ENCODE results near the gene DLGAP4.
"Not testable (repeated sequence)": the region's sequence is repeated elsewhere in the genome, so short reads cannot be mapped to it uniquely, and the experiment has no call there.

The DLGAP4 gene

DNA sequence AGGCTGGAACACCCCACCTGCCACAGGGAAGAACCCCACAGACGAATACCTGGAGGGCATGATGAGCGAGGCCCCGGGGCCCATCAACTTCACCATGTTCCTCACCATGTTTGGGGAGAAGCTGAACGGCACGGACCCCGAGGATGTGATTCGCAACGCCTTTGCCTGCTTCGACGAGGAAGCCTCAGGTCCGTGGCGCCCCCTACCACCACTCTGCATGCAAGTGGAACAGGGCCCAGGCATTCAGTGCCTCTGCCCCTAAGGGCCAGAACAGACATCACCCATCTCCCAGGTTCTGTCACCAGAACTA lies 241.8 kb downstream of the DLGAP4 start:
- no peak for DNase-seq

DNA sequence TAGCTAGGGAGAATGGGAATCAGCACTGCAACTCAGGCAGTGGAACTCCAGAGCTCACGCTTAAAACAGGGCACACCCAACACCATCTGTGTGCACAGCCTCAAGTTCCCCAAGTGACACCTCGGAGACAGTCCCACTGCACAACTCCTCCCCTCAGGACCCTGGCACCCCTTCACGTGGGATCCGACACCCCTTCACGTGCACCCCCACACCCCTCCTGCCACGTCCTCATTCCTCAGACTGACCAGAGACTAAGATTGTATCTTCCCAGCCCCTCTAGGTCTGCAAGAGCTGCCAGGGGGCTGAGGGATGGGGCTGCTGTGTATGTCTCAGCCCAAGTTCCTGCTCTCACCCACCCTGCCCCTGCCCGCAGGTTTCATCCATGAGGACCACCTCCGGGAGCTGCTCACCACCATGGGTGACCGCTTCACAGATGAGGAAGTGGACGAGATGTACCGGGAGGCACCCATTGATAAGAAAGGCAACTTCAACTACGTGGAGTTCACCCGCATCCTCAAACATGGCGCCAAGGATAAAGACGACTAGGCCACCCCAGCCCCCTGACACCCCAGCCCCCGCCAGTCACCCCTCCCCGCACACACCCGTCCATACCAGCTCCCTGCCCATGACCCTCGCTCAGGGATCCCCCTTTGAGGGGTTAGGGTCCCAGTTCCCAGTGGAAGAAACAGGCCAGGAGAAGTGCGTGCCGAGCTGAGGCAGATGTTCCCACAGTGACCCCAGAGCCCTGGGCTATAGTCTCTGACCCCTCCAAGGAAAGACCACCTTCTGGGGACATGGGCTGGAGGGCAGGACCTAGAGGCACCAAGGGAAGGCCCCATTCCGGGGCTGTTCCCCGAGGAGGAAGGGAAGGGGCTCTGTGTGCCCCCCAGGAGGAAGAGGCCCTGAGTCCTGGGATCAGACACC lies 242.8 kb downstream of the DLGAP4 start:
- no peak for DNase-seq

- no peak for DNase-seq
These were observed 243.4 kb downstream of the DLGAP4 start for GRCh38 chr20:36549628-36549941.

- no peak for DNase-seq
These were observed 244.0 kb downstream of the DLGAP4 start for GRCh38 chr20:36549942-36550789.

DNA sequence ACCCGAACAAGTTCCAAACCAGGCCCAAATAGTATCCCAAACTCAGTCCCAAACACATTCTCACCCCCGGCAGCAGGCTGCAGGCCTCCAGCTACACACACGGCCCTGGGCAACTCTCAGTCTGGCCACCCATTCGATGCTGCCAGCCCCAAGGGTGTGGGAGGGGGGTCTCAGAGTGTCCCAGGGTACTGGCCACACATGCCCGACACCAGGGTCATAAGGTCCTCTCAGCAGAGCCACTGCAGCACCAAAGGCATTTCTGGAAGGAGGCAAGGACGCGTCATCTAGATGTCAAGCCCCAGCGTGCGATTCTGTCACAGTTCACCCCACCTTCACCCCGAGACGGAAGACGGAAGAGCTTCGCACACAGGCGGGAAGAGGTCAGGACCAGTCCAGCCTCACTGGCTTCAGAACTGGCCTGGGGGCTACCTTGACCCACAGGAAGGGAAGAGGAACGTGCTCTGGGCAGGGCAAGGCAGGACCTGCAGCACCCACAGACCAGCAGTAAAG lies 244.7 kb downstream of the DLGAP4 start:
- no peak for DNase-seq

GRCh38 chr20:36555248-36555647 lies 249.1 kb downstream of the DLGAP4 start:
- DNase-seq: no peak

- DNase-seq: no peak
These were observed 256.6 kb downstream of the DLGAP4 start for GRCh38 chr20:36562724-36563123.

DNA sequence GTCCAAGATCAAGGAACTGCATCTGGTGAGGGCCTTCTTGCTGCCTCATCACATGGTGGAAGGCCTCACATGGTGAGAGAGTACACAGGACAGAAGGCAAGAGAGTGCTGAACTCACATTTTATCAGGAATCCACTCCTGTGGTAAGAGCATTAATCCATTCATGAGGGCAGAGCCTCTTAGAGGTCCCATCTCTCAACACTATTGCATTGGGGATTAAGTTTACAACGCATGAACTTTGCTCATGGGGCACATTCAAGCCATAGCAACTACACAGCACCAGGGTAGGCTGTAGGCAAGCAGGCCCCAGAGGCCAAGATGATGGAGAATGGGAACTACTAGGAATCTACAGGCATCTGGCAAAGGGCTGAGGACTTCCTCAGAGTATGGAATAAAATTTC lies 257.2 kb downstream of the DLGAP4 start:
- DNase-seq: no peak

GRCh38 chr20:36564078-36564725 lies 258.1 kb downstream of the DLGAP4 start:
- DNase-seq: not testable (repeated sequence)

- not testable (repeated sequence) for DNase-seq
These were observed 258.6 kb downstream of the DLGAP4 start for GRCh38 chr20:36564726-36565121.

DNA sequence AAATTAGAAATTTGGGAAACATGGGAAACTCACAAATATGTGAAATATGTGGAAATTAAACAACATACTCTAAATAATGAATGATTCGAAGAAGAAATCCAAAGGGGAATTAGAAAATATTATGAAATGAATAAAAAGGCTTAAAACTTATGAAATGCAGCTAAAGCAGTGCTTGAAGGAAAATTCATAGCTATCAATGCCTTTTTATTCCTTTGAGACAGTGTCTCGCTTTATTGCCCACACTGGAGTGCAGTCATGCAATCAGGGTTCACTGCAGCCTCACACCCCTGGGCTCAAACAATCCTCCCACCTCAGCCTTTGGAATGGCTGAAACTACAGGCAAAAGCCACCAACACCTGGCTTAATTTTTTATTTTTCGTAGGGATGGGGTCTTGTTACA lies 259.4 kb downstream of the DLGAP4 start:
- no peak for DNase-seq

DNA sequence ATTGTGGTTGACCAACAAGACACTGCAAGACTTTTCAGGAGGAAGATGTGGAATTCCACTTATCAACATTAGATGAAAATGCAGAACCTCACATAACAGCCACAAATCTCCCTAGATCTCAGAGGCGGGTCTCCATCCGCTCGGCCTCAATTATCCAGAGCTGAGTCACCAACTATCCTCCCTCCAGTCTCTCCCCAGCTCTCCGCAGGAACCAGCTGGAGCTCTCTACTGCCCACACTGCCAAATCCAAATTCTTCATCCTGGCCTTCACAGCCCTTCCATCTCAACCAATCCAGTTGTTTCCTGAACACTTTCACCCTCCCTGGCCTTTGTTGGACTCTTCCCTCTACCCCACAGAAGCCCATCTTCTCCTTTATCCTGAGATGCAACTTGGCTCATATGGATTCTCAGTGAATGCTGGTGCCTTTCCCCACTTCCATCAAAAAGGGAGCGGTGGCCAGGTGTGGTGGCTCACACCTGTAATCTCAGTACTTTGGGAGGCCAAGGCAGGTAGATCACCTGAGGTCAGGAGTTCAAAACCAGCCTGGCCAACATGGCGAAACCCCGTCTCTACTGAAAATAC lies 263.8 kb downstream of the DLGAP4 start:
- DNase-seq: no peak

- no peak for DNase-seq
These were observed 265.7 kb downstream of the DLGAP4 start for GRCh38 chr20:36571564-36572504.

GRCh38 chr20:36572701-36573102 lies 266.6 kb downstream of the DLGAP4 start:
- peak; percentile 73 for DNase-seq

DNA sequence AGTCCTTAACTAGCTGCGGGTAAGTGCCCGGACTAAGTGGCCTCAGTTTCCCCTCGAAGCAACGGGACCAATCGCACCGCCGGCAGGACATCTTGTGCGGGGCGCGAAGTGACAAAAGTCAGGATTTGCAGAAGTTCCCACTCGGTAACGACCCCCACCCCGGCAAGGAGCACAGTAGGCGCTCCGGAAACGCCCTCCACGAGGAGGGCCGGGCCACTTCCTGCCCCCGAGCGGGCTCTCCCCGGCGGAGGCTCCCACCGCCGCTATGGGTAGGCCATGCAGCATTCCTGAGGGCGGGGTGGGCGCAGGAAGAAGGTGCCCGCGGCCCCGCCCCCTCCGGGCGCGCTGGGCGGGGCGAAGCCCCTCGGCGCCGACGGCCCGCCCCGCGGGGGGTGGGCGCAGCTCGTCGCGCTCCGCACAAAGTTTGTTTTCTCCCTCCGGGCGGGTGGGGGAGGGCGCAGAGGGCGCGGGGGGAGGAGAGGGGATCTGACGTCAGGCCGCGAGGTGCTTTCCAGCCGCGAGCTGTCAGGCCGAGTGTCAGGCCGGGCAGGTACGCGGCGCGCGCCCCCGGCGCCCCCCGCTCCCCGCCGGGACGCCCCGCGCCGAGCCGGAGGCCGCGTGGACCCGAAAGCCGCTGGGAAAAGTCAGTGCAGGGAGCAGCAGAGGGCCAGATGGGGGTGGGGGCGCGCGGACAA lies 267.1 kb downstream of the DLGAP4 start, which contains the start of gene TGIF2:
Gene TGIF2, plus strand, starts transcription at position 495 of the 695 bp plus-strand sequence. CDS start 5,178 bp downstream, outside the sequence.
- DNase-seq: peak; percentile 86

- peak; percentile 50 for DNase-seq
These were observed 267.7 kb downstream of the DLGAP4 start for GRCh38 chr20:36573798-36574365.

DNA sequence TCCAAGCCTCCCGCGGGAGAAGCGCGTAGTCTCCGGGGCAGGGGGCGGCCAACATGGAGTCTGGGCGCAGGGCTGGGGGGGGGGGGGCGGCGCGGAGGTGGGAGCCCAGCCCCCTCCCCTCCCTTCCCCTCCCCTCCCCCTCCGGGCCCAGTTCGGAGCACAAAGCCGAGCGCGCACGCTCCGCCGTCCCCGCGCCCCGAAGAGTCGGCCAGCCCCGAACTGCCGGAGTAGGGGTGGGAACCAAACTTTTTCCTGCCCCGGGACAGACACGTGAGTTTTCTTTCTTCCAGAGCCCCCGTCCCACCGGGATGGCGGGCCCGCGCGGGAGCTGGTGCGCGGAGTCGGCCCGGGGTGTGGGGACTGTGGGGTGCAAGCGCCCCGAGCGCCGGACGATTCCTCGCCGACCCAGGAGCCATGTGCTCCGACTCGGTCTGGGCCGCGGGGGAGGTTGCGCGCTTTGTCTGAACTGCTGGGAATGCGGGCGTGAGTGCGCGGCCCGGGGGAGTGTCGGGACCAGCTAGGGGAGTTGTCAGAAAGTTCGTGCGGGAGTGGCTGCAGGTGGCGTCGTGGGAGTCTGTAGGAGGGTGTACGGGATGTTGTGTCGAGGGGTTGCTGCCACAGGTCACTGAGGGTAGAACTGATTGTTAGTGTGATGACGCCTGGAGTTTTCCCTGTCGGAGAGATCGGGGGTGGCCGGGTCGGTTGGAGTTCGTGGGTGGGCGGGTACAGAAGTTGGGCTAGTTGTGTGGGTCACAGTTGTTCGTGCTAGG lies 268.4 kb downstream of the DLGAP4 start:
- peak; percentile 61 for DNase-seq

DNA sequence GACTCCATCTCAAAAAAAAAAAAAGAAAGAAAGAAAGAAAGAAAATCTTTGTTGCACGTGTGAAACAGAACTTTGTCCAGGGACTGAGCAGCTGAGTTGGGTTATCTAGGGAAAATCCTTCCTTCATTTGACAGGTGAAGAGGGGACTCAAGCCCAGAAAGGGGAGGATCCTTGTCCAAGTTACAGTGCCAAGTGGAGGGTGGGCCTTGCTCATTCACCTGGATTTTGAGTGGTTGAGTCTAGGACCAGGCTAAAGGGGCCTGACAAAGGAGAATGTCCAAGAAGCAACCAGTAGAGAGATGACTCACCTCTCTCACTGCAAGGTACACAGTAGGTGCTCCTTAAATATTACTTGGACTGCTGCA lies 269.9 kb downstream of the DLGAP4 start:
- no peak for DNase-seq
